ENCODE results near the gene TMEM165. TPM values are rescaled to one million over a fixed set of nuclear protein-coding genes. Genes with fewer than 3 reads are reported as not detected.

Gene TMEM165
- total and polyA plus RNA-seq, 9 of the 15 experiments (the other 6 are each of a cell fraction or from before 2014, with no cell fraction given), result 21.3 to 145 (median 96.8) TPM

GRCh38 chr4:55395529-55396307 lies at the start of gene TMEM165 (continued):
- TF ChIP-seq USF1 (CRISPR knock-in tag; IDR thresholded peaks at IDR 0.05) (no peak), ZBTB12 (CRISPR knock-in tag; IDR thresholded peaks at IDR 0.05) (peak; percentile 68), NFYB (IDR thresholded peaks at IDR 0.05; ENCODE audit: extremely low read depth, insufficient read length) (peak; percentile 68), ZBTB7A (IDR thresholded peaks at IDR 0.05; ENCODE audit: borderline replicate concordance, control insufficient read depth, low read depth, low read length) (no peak), PTBP1 (IDR thresholded peaks at IDR 0.05; ENCODE audit: low read depth, low read length) (no peak), LCOR (CRISPR knock-in tag; IDR thresholded peaks at IDR 0.05) (peak; percentile 70; the same call in 1 of the 2 replicates), E2F3 (CRISPR knock-in tag; IDR thresholded peaks at IDR 0.05) (no peak), TAF1 (IDR thresholded peaks at IDR 0.05; ENCODE audit: control insufficient read depth, extremely low read depth, insufficient read depth, low read length, severe bottlenecking) (peak; percentile 90), ZNF239 (CRISPR knock-in tag; IDR thresholded peaks at IDR 0.05) (no peak), ELF2 (CRISPR knock-in tag; IDR thresholded peaks at IDR 0.05) (no peak), ZNF324 (CRISPR knock-in tag; IDR thresholded peaks at IDR 0.05) (no peak), FOXK2 (conservative IDR thresholded peaks at IDR 0.05 in 1 of 2, IDR thresholded peaks at IDR 0.05 in 1 of 2; ENCODE audit: low read depth in 2 of 2) (0 out of 4 replicates have a peak, but pooled peaks of 1 of the 2 experiments have one; percentile 25), ZNF644 (tag; IDR thresholded peaks at IDR 0.05; ENCODE audit: low read depth) (no peak), FOSL1 (tag; conservative IDR thresholded peaks at IDR 0.05) (peak; percentile 42; the same call in 1 of the 2 replicates), ZNF695 (CRISPR knock-in tag; IDR thresholded peaks at IDR 0.05) (no peak), POLR3A (IDR thresholded peaks at IDR 0.05; ENCODE audit: borderline replicate concordance, extremely low read depth, insufficient read depth, insufficient read length) (no peak), KLF1 (tag; IDR thresholded peaks at IDR 0.05) (no peak), SP2 (IDR thresholded peaks at IDR 0.05; ENCODE audit: extremely low read depth, low read depth, low read length, poor library complexity, severe bottlenecking) (no peak), POLR2H (tag; IDR thresholded peaks at IDR 0.05; ENCODE audit: low read depth) (peak; percentile 87), TFE3 (CRISPR knock-in tag; IDR thresholded peaks at IDR 0.05) (no peak), ILK (tag; IDR thresholded peaks at IDR 0.05; ENCODE audit: borderline replicate concordance, low read depth) (no peak), NR2C1 (IDR thresholded peaks at IDR 0.05) (no peak), NR2C1 (tag; IDR thresholded peaks at IDR 0.05) (0 out of 2 replicates have a peak, but pooled peaks have one; percentile 45)
